ENCODE data around the gene COL28A1. TPM values are rescaled to one million over a fixed set of nuclear protein-coding genes. Genes with fewer than 3 reads are reported as not detected.

The COL28A1 gene
- total and polyA plus RNA-seq, 2 of the 13 experiments (the other 11 are each of a cell fraction or from before 2014, with no cell fraction given), result 0.07 to 0.15 TPM

DNA sequence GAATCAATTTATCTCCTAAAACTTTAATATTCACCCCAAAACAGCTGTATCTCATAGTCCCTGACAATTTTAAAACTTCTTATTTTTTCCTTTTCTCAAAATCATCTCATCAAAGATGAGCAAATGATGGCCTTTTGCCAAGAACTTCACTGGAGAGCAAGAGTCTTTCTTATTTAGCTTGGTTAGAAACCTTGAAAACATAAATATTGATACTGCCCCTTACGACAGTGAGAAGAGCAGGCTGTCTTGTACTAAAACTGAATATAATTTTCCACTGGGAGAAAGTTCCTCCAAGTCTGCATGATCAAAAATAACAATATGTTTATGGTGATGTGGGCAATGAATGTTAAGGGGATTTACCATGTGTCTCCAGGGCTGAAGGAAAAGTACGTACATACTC, 109.0 kb downstream of the COL28A1 start:
- no peaks in the 10 kb centered on the region for H3K4me1 ChIP-seq (ENCODE audit: insufficient read depth, low read length)
- H3K4me2 ChIP-seq (ENCODE audit: low read depth, low read length), result no peak overlapping the region
- no peak for DNase-seq (ENCODE audit: low spot score)
- no peaks in the 10 kb centered on the region for H3K79me2 ChIP-seq (ENCODE audit: insufficient read depth, low read length)
- H4K20me1 ChIP-seq (ENCODE audit: insufficient read depth, low read length), result no peaks in the 10 kb centered on the region
- in situ Hi-C loops (cut with HindIII; ENCODE audit: extremely low pct_ligation_motif_present, low pct_unique_long_range_greater_than_20kb), result loop anchor here (5.0 to 10.0 kb wide), 2 partner anchors 111 to 788 kb away; partner anchors contain the start of gene COL28A1
- TF ChIP-seq SKI (IDR thresholded peaks at IDR 0.05; ENCODE audit: partially characterized antibody) (no peak), ZNF674 (CRISPR knock-in tag; IDR thresholded peaks at IDR 0.05; ENCODE audit: low read depth) (no peak), ZNF3 (CRISPR knock-in tag; IDR thresholded peaks at IDR 0.05) (no peak), ZNF569 (CRISPR knock-in tag; IDR thresholded peaks at IDR 0.05; ENCODE audit: borderline replicate concordance) (no peak), ZNF510 (CRISPR knock-in tag; IDR thresholded peaks at IDR 0.05; ENCODE audit: low read depth) (no peak), SP140L (CRISPR knock-in tag; IDR thresholded peaks at IDR 0.05; ENCODE audit: borderline replicate concordance) (no peak), ZNF225 (CRISPR knock-in tag; IDR thresholded peaks at IDR 0.05) (no peak), HDAC6 (IDR thresholded peaks at IDR 0.05; ENCODE audit: low read depth, low read length) (no peak)
- TF ChIP-seq, protein P1, sequence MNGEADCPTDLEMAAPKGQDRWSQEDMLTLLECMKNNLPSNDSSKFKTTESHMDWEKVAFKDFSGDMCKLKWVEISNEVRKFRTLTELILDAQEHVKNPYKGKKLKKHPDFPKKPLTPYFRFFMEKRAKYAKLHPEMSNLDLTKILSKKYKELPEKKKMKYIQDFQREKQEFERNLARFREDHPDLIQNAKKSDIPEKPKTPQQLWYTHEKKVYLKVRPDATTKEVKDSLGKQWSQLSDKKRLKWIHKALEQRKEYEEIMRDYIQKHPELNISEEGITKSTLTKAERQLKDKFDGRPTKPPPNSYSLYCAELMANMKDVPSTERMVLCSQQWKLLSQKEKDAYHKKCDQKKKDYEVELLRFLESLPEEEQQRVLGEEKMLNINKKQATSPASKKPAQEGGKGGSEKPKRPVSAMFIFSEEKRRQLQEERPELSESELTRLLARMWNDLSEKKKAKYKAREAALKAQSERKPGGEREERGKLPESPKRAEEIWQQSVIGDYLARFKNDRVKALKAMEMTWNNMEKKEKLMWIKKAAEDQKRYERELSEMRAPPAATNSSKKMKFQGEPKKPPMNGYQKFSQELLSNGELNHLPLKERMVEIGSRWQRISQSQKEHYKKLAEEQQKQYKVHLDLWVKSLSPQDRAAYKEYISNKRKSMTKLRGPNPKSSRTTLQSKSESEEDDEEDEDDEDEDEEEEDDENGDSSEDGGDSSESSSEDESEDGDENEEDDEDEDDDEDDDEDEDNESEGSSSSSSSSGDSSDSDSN (CRISPR knock-in tag; IDR thresholded peaks at IDR 0.05), result no peak
- TF ChIP-seq, protein P2, sequence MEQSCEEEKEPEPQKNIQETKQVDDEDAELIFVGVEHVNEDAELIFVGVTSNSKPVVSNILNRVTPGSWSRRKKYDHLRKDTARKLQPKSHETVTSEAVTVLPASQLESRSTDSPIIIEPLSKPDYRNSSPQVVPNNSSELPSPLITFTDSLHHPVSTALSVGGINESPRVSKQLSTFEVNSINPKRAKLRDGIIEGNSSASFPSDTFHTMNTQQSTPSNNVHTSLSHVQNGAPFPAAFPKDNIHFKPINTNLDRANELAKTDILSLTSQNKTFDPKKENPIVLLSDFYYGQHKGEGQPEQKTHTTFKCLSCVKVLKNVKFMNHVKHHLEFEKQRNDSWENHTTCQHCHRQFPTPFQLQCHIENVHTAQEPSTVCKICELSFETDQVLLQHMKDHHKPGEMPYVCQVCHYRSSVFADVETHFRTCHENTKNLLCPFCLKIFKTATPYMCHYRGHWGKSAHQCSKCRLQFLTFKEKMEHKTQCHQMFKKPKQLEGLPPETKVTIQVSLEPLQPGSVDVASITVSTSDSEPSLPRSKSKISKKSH (CRISPR knock-in tag; IDR thresholded peaks at IDR 0.05; ENCODE audit: borderline replicate concordance), result no peak
- TF ChIP-seq, protein P3, sequence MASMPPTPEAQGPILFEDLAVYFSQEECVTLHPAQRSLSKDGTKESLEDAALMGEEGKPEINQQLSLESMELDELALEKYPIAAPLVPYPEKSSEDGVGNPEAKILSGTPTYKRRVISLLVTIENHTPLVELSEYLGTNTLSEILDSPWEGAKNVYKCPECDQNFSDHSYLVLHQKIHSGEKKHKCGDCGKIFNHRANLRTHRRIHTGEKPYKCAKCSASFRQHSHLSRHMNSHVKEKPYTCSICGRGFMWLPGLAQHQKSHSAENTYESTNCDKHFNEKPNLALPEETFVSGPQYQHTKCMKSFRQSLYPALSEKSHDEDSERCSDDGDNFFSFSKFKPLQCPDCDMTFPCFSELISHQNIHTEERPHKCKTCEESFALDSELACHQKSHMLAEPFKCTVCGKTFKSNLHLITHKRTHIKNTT (CRISPR knock-in tag; IDR thresholded peaks at IDR 0.05), result no peak
- no peaks in the 10 kb centered on the region for H3K36me3 ChIP-seq (replicated peaks in 1 of 2; ENCODE audit: control insufficient read depth in 1 of 2, insufficient read depth in 2 of 2, low read length in 2 of 2)
- no TSS peak for BruUV-seq (replicated peaks)
- H3K4me3 ChIP-seq (replicated peaks in 1 of 3; ENCODE audit: insufficient read depth in 1 of 3, low read depth in 2 of 3, low read length in 3 of 3), result no peak overlapping the region
- FAIRE-seq, result no peak
- CTCF ChIA-PET (ENCODE audit: low intra/inter-chr PET ratio, low total read pairs), result no interaction called here
- H3K27ac ChIP-seq (ENCODE audit: extremely low read length, insufficient read depth, low read length), result no peak overlapping the region
- POLR2A ChIA-PET, result no interaction called here
- H3K9me3 ChIP-seq (ENCODE audit: low read length), result no peaks in the 10 kb centered on the region
- no peak overlapping the region for H2AFZ ChIP-seq (ENCODE audit: low read length)
- 0 out of 5 replicates have a peak, but pooled peaks cover 0 to 3% of the 10 kb centered on the region in 2 experiments for H3K27me3 ChIP-seq (ENCODE audit: control insufficient read depth in 1 of 2, insufficient read depth in 2 of 2, low read length in 2 of 2)
- intact Hi-C loops (cut with micrococcal nuclease; ENCODE audit: unreplicated experiment), result loop anchor here (10.0 kb wide), 2 partner anchors 218 to 338 kb away; partner anchors contain the start of gene UMAD1
- no peak for ATAC-seq
- WGBS (ENCODE audit: low lambda C conversion rate), result 49% methylated on average over 2 of the region's 2 CpGs
- H3K9ac ChIP-seq (ENCODE audit: insufficient read depth, low read depth, low read length), result no peak overlapping the region

Measured in HepG2 (cell line).